IPS DF 4.7 (cell line): Measurements from ENCODE around the gene KMO.

Experiments
- DNase-seq: peaks from one replicate; pipeline ENCODE4 v3.0.0-alpha.2; 2013; ENCODE audit warnings: low spot score; ENCODE audit errors: extremely low read depth

The KMO gene

DNA sequence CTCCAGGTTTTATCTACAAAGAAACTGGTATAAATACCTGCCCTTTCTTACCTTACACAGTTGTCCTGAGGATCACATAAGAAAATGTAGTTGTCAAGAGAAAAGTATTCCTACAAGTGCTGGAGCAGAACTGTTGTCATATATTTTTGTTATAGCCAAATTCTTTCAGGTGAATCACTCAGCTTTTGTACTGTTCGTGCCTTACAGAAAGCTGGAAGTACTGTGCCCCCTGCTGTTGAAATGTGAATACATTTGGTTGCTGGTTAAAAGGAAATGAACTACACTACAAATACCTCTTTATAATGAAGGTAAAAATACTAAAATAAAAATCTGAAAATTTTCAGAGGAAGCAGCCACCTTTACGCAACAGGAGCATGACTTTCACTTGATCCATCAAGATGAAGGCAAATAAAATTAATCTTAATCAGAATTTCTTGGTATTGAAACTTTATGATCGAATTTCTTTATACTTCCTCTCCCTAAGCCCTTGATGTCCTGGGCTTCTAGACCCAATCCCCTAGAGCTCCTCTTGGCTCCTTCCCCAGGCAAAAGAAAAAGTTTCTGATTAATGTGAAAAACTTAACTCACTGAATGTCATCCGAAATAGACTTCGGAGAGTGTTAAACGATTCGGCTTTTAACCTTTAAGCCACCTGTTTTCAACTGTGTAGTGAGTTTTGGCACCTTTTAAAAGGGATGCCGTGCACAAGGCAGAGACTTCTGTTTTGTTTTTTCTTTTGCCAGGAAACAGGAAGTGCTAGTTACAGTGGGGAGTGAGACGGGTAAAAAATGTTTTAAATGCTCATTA, 95.5 kb downstream of the KMO start:
- no peak for DNase-seq

DNA sequence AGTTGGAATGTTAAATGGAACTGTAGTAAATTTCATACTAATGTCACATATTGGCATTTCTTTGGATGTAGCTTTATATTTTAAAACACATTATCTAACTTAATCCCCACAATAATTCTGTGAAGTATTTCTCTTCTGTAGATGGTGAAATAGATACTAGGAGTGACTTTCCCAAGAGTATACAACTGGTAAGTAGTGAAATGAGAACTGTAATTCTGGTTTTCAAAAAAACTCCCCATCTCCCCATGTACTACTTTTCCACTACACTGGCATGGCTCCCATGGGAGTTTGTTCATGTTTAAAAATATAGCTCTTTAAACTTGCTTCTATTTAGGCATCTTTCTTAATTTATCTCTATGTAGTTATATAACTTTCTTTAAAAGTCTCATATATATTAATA, 97.8 kb downstream of the KMO start:
- DNase-seq, result no peak

DNA sequence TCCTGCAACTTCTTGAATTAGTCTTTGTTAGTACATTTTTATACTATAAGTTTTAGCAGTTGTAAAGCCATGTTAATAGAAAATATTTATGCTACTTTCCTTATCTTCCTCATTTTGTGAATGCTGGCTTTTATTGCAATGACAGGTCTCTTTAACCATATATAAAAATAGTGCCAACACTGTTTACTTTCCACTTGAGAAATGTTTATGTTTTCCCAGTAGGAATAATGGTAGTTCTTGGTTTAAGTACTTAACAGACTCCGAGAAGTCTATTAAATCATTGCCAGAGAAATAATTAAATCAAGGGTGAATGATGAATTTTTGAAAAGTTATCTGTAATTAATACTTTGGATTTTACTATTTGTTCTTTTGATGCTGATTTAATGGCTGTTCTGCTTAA, 98.3 kb downstream of the KMO start:
- DNase-seq, result no peak

DNA sequence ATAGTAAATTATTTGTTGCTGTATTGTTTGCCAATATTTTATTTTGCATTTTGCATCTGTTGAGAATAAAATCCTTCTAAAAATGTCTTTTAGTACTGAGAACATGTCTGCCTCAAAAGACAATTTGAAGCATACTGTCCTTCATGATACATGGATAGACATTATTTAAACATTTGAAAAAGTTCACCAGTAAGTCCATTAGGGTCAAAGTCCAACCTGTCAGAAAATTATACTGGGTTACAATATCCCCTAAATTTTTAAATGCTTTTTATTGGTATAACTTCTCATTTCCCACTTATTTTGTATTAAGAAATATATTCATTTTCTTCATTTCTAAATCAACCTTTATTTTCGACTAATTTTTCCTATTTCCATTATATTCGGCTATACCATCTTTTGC, 98.7 kb downstream of the KMO start:
- DNase-seq, result no peak

DNA sequence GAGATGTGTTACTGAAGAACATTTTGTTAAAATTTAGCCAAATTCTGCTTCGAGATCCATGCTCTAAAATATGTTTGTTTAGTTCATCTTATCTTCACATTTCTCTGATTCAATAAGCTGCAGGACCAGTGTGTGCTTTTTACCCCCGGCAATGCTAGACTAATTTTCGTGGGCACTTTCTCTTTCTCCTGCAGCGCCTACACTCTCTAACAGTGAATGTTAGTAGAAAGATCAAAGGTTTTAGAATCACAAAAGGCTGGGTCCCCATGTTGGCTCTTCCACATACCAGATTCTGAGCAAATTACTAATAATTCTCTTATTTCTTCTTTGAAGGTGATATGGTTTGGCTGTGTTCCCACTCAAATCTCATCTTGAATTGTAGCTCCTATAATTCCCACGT, 99.5 kb downstream of the KMO start:
- no peak for DNase-seq

DNA sequence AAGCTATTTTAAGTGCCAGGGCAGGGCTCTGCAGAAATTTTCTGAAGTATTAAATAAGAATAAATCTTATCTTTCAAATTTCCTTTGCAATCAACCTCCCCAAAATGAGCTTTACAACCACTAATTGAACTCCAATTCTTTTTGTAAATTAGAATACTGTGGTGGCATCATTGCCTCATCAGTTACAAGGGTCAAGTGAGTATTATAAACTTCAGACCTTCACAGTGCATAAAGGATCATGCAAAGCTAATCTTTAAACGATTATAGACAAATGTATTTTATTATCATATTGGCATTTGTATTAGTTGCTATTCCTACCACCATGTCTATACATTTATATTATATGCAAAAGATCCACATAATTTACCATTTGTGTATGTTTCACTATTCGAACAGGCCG, 100.8 kb downstream of the KMO start:
- DNase-seq, result no peak

DNA sequence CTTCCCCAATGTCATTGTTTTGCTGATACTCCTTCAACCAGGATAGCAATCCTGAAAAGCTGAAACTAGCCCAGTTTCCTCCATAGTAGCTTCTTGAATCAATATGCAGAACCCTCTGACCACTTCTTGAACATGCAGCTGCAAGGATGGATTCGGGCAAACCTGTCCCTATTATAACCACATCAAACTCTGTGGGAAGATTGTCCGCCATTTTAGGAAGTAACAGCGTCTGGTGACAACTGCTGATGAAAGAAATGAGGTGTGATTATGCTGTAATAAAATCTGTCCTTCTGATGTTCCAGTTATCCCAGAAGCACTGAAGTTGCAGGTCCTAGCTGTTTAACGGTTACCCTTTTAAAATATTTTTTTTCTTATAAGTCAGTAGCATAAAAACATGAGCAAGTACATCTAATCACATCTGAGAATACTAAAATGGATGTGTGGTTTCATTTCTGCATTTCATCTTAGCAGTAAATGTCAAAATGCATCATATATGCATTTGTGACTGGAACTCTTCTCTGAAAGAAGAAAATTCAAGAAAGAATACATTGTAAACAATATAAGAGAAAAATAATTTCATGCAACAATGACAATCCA, 103.5 kb downstream of the KMO start:
- no peak for DNase-seq

DNA sequence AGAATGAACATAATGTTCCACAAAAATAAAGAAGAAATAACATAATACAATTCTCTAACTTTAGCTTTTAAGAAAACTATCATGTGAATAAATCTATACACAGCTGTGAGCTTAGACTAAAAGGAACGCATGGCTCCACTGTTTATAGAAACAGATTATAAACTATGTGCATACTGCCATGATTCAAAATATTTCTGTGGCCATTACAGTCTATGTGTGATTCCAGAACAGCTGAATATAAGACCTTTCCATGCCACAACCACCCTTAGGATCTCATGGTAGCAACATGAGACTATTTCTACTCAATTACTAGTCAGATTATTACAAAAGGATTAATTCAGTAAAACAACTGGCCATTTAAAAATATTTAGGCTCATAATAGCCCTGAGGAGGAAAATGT, 104.1 kb downstream of the KMO start:
- no peak for DNase-seq

DNA sequence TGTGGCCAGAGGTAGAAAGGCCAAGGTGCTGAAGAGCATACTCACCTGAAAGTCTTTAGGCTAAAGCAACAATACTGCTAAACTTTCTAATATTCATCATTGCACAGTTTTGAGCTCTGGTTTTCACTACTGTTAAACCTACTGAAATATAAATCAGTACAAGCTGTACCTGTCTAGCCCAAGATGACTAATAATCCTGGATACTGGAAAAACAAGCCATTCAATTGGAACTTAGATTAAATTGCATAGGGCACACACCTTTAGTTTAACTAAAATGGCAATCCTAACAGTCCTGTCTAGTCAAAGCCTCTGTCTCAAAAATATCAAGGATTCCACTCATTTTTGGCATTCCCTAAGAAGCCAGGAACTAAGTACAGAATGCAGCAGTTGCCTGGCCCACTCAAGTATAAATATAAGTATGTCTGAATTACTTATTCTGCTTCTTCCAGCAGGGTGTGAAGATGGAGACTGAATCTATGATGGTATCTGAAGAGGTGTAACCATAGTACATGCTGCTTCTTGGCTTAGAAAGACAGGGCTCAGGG, 104.9 kb downstream of the KMO start:
- no peak for DNase-seq

DNA sequence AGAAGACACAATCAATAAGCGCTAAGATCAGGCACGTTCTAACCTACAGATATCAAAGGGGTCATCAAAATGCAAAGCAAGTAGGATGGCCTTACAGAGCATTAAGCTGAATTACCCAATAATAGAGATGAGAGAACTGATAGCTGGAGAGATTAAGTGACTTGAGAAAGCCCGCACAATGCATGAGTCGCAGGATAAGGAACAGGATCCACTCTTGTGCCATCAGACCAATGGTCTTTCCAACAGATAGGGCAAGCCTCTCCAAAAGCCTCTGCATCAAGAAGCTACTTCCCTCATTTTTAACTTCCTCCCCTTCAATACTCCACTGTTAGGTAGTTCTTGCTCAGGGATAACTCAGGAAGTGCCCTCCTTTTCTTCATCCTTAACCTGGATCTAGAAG, 105.4 kb downstream of the KMO start:
- no peak for DNase-seq

DNA sequence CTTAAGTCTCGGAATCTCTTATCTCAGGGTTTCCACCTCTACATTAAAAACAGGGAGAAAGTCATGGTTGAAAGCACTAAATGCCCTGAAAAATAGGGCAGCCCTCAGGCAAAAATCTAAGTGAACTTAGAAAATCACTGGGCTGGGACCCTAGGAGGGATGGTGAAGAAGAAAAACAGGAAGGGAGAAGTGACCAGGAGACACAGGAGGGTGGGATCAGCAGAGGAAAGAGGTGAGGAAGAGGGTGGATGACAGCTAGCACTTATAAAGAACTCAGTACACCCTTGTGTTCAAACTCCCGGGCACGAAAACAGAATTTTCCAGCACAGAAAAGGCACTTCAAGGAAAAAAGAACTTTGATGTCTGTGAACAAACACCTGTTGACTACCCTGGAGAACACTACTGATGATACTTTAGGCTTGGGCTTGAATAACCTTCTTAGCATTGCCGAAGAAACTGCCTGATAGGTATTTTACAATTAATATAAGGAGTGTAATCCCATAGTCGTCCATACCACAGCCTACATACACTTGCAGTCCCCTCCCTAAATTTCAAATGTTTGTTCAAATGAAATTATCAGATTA, 106.0 kb downstream of the KMO start:
- DNase-seq, result no peak

DNA sequence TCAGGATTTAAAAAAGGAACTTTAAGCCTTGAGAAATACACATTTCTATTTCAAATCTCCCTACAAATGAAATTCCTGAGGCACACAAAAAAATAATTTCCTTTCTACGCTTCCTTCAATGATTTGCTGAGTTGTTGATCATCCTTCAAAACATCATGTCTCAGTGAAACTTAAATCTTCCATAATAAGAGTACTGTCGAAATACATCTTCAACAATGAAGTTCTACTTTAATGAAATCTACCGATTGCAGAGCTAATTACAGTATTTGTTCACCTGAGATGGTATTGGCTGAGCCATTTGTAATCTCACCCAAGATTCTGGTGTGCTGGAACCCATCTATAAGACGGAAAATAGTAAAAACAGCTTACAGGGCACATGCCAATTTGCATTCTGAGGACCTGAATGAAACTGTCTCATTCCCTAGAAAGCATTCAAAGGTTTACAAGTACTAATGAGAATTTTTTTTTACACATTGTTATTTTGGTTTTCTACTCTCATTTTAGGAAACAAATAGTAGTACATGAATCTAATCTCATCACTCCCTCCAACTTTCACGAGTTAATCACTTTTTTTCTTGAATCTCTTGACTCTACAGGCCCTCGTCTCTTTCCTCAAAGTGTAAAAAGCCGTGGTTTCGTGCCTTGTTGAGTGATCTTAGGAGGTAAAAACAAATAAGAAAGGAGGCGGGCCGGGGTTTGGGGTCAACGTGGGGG, 106.9 kb downstream of the KMO start:
- no peak for DNase-seq

DNA sequence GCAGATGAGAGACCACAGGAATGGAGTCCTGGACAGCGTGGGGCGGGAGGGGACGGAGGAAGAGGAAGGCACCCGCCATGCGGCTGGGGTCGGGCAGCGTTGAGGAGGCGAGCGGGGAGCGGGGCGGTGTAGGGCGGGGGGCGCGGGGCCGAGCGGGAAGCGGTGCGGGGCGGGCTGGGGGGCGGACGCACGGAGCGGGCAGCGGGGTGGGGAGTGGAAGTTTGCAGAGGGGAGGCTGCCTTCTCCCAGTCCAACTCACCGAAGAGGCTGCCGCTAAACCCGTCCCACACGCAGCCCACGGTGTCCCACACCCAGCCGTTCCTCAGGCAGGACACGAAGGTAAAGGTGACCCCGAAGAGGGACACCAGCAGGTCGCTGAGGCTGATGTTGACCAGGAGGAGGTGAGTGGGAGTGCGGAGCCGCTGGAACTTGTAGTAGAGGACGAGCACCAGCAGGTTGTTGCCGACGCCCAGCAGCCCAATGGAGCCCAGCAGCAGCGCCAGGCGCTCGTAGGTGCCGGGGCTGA, 107.5 kb downstream of the KMO start:
- no peak for DNase-seq

DNA sequence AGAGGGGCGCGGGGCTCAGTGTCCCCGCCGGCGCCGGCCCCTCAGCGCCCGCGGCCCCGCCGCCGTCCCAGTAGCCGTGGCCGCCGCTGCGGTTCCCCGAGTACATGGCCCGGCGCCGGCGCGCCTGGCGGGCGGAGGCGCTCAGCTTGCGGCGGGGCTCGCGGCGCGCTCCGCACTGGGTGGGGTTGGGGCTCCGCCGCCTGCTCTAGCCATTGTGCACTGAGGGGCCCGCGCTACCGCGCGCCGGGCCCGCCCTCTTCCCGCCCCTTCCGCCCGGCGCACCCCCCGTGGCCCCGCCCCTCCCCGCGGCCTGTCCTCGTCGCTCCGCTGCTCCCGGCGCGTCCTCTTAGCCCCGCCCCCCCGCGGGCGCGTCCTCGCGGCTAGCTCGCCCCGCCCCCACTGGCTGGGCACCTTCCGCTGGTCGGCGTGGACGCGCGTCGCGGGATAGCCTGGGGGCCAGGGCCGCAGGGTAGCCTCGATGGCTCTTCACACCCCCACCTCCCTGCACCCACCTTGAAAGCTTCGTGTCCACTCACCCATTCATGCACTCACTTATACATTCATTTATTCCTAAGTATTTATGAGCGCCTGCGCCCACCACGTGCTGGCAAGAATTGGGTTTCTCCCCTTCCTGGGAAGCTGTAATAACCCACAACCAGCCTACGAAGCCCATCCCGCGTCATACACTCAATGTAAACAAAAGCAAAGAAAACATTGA, 108.1 kb downstream of the KMO start, which contains the start of the genes CHML and OPN3:
CHML (minus strand) TSS at position 221 of the 718 bp plus-strand sequence. CDS start 4,603 bp downstream, outside the sequence.
OPN3 (minus strand) TSS at position 221 of the 718 bp plus-strand sequence; CDS start at position 106, 115 bp downstream.
- DNase-seq, result no peak

DNA sequence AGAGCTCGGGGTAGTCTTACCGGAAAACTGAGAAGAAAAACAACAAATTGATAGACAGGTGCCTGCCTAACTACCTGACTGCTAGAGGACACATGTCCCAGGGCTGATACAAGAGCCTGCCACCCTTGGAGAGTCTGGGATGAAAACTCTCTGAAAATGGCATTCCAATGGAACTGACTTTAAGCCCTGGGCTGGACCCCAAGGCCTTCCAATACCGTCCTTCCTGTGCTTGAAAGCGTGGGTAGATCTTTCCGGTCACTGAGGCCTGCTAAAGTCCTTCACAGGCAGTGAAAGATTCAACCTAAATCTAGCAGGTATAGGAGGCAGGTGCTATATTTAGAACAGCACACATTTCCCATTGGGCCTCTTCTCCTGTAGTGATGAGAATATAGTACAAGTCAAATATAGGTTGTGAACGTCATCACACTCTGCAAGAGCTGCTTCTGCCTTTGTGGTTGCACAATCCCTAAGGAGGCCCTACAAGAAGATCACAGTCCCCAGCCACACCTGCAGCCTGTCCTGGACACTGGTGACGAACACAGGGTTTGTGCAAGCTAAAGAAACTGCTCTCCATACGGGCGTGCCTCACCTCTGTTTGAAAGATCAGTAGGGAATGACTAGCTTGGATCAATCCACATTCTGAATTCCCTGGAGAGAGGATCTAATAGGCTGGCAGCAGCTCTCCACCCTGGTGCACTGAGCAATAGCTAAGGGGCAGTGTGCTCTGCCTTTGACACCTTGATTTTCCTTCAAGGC, 108.9 kb downstream of the KMO start:
- DNase-seq, result no peak

DNA sequence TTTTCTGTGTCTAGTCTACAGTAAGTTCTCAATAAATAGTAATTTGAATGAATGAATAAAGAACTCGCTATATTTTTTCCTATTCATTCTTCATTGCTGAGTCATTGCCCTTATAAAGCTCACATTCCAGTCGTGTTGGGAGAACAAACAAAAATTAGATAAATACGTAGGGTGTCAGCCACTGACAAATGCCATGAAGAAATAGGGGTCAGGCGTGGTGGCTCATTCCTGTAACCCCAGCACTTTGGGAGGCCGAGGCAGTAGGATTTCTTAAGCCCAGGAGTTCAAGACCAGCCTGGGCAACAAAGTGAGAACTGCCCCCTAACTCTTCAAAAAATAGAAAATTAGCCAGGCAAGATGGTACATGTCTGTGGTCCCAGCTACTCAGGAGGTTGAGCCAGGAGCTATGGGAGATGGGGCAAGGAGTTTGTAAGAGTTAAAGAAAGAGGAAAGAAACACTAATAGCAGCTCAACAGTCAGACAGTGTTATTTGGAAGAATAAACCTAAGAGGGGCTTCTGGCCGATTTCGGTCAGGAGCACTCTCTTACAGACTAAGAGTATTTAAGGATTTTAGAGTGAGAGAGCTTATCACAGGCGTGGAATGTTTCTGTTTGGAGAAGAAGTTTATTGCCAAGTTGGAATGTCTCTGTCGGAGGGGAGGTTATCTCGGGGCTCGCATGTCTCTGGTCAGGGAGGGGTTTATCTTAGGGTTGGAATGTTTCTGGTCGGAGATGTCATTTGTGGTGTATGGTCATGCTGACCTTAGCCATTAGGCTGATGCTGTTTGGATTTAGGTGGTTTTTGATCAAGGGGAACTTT, 109.8 kb downstream of the KMO start:
- no peak for DNase-seq

DNA sequence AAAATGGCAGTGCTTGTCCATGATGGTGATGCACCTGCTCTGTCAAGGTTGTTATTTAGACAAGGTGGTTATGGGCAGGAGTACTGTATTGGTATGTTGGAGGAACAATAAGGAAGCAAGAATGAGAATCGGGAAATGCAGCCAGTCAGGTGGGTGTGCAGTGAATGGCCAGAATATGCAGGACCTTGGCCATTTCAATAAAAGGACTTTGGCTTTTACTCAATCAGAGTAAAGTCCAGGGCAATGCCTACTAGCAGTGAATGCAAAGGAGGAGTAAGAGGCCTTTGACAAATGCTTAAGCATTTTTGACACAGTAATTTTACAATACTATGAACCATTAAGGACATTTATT, 110.4 kb downstream of the KMO start:
- DNase-seq, result no peak

DNA sequence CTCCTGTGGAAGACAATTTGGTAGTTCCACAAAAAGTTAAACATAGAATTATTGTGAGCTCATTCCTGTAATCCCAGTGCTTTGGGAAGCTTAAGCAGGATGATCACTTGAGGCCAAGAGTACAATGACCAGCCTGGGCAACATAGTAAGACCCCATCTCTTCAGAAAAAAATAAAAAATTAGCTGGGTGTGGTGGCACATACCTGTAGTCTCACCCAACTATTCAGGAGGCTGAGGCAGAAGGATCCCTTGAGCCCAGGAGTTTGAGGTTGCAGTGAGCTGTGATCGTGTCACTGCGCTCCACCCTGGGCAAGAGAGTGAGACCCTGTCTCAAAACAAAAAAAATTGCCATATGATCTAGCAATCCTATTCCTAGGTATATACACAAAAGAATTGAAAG, 112.1 kb downstream of the KMO start:
- DNase-seq, result no peak

DNA sequence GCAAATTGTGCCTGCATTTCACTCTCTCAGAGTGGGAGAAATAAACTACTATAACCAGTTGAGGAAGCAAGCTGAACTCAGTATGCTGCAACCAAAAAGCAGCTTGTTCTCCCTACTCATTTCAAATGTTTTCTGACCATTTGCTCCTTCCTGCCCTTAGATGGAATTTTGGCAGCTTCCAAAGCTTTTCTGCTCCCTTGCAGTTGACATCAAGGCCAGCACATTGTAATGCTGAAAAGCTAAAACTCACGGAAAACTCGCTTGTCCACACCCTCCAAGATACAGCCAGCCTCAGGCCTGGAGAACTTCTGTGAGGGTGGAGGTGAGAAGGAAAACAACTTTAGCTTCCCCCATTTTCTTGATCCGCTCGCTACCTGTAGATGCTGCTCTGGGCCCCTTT, 113.0 kb downstream of the KMO start:
- no peak for DNase-seq
